IMR-90 (cell line): Measurements from ENCODE around the gene UVSSA. TPM values are rescaled to one million over a fixed set of nuclear protein-coding genes. Genes with fewer than 3 reads are reported as not detected.

ENCODE experiments used
- ATAC-seq: fragments of 200-7000 bp; cut with Tn5 transposase; 2 replicates; pipeline ENCODE4 v1.9.1; 2020; ENCODE audit warnings: low read depth, mild to moderate bottlenecking, moderate library complexity
- BruUV-seq: library from RNA; stranded (reverse); fragments of 400-500 nt; replicated peaks from 2 replicates; lab custom pipeline; 2021; lab: Mats Ljungman, UMichigan
- CTCF ChIA-PET: fragments of 300-600 bp; formaldehyde crosslinking; extraction: SDS; loops from one replicate; lab custom pipeline; 2021; ENCODE audit warnings: antibody characterized with exemption; lab: Yijun Ruan, JAX
- POLR2A ChIA-PET: fragments of 300-600 bp; sonication (Branson Sonifier 250); formaldehyde crosslinking; loops from one replicate; lab custom pipeline; 2022; ENCODE audit warnings: antibody characterized with exemption; ENCODE audit not compliant: unreplicated experiment; lab: Charles Lee
- DNase-seq: peaks from one replicate; pipeline ENCODE4 v3.0.0; 2013
- H2AFZ ChIP-seq: replicated peaks from 2 replicates; pipeline ENCODE3; 2013; ENCODE audit warnings: low read length, mild to moderate bottlenecking; ENCODE audit not compliant: poor library complexity
- H2AK5ac ChIP-seq: 2 replicates; pipeline ENCODE4 v1.6.1; 2013; ENCODE audit warnings: low read depth, low read length, inconsistent platforms
- H2AK9ac ChIP-seq: replicated peaks from 2 replicates; pipeline ENCODE3; 2013; ENCODE audit warnings: mild to moderate bottlenecking, low read depth, low read length, moderate library complexity; ENCODE audit not compliant: poor library complexity
- H2BK120ac ChIP-seq: 2 replicates; pipeline ENCODE4 v1.6.1; 2013; ENCODE audit warnings: low read depth, low read length, inconsistent platforms
- H2BK15ac ChIP-seq: 3 replicates; pipeline ENCODE4 v1.6.1; 2013; ENCODE audit warnings: low read depth, low read length, inconsistent platforms
- H2BK20ac ChIP-seq: 2 replicates; pipeline ENCODE4 v1.6.1; 2013; ENCODE audit warnings: low read depth, mild to moderate bottlenecking, inconsistent platforms, low read length, moderate library complexity
- H2BK5ac ChIP-seq: 2 replicates; pipeline ENCODE4 v1.6.1; 2013; ENCODE audit warnings: mild to moderate bottlenecking, low read depth, low read length, inconsistent platforms; ENCODE audit not compliant: poor library complexity, severe bottlenecking
- H3K14ac ChIP-seq: replicated peaks from 2 replicates; pipeline ENCODE4 v1.6.1; 2013; ENCODE audit warnings: low read depth, low read length, inconsistent platforms
- H3K18ac ChIP-seq: 2 replicates; pipeline ENCODE4 v1.6.1; 2013; ENCODE audit warnings: low read depth, low read length, control low read depth
- H3K23ac ChIP-seq: 2 replicates; pipeline ENCODE4 v1.6.1; 2013; ENCODE audit warnings: low read depth, low read length, inconsistent platforms
- H3K27ac ChIP-seq: 2 replicates; pipeline ENCODE4 v1.5.1; 2013; ENCODE audit warnings: mild to moderate bottlenecking, control low read depth, low read length; ENCODE audit not compliant: insufficient read depth
- H3K27me3 ChIP-seq: 2 replicates; pipeline ENCODE4 v1.6.1; 2013; ENCODE audit warnings: low read length; ENCODE audit not compliant: control insufficient read depth, insufficient read depth
- H3K36me3 ChIP-seq: 2 replicates; pipeline ENCODE4 v1.6.1; 2013; ENCODE audit warnings: low read length, mixed read lengths; ENCODE audit not compliant: control insufficient read depth, insufficient read depth
- H3K4ac ChIP-seq: 2 replicates; pipeline ENCODE4 v1.6.1; 2013; ENCODE audit warnings: low read depth, low read length, inconsistent platforms
- H3K4me1 ChIP-seq: 2 replicates; pipeline ENCODE4 v1.6.1; 2013; ENCODE audit warnings: low read length, mixed read lengths; ENCODE audit not compliant: control insufficient read depth, insufficient read depth
- H3K4me2 ChIP-seq: 2 replicates; pipeline ENCODE4 v1.6.1; 2013; ENCODE audit warnings: low read depth, mild to moderate bottlenecking, control low read depth, low read length, moderate library complexity
- H3K4me3 ChIP-seq: 2 replicates; pipeline ENCODE4 v1.5.1; 2013; ENCODE audit warnings: low read depth, mild to moderate bottlenecking, control low read depth, low read length, moderate library complexity; ENCODE audit not compliant: insufficient read depth
- H3K56ac ChIP-seq: 2 replicates; pipeline ENCODE4 v1.6.1; 2013; ENCODE audit warnings: low read length, inconsistent platforms; ENCODE audit not compliant: insufficient read depth; ENCODE audit errors: extremely low read depth
- H3K79me1 ChIP-seq, 2 experiments: 2 replicates each; pipeline ENCODE4 v1.6.1; 2013; ENCODE audit warnings: low read length in 2 of 2, inconsistent platforms in 1 of 2, low read depth in 1 of 2
- H3K9ac ChIP-seq: 2 replicates; pipeline ENCODE4 v1.6.1; 2013; ENCODE audit warnings: low read depth, low read length, control low read depth
- H3K9me1 ChIP-seq: 2 replicates; pipeline ENCODE4 v1.6.1; 2013; ENCODE audit warnings: low read length, inconsistent platforms; ENCODE audit not compliant: insufficient read depth
- H3K9me3 ChIP-seq: 2 replicates; pipeline ENCODE4 v1.6.1; 2013; ENCODE audit warnings: low read length; ENCODE audit not compliant: control insufficient read depth, insufficient read depth
- H4K20me1 ChIP-seq: 2 replicates; pipeline ENCODE4 v1.6.1; 2013; ENCODE audit warnings: low read length, inconsistent platforms; ENCODE audit not compliant: insufficient read depth
- H4K5ac ChIP-seq: 2 replicates; pipeline ENCODE4 v1.6.1; 2013; ENCODE audit warnings: mild to moderate bottlenecking, low read depth, low read length, control low read depth
- H4K8ac ChIP-seq, 2 experiments: 2 replicates each; pipeline ENCODE4 v1.6.1; 2013; ENCODE audit warnings: low read depth in 2 of 2, low read length in 2 of 2, control low read depth in 1 of 2, inconsistent platforms in 1 of 2
- H4K91ac ChIP-seq: 2 replicates; pipeline ENCODE4 v1.6.1; 2013; ENCODE audit warnings: low read depth, low read length, inconsistent platforms; ENCODE audit not compliant: insufficient read depth
- BHLHE40 ChIP-seq: fragments of 150-350 bp; IDR thresholded peaks from 2 replicates; pipeline ENCODE4 v1.6.1; 2016; ENCODE audit warnings: mild to moderate bottlenecking, low read depth, low read length
- ELK1 ChIP-seq: fragments of 150-350 bp; IDR thresholded peaks from 2 replicates; pipeline ENCODE4 v1.6.1; 2016; ENCODE audit warnings: low read depth, mild to moderate bottlenecking, low read length, moderate library complexity, borderline replicate concordance
- FOS ChIP-seq: fragments of 150-350 bp; IDR thresholded peaks from 2 replicates; pipeline ENCODE4 v1.6.1; 2016; ENCODE audit warnings: low read depth, low read length
- MAFK ChIP-seq: IDR thresholded peaks from 2 replicates; pipeline ENCODE4 v1.6.1; 2012; ENCODE audit warnings: low read depth, low read length, improper control_type of control experiment
- MAZ ChIP-seq: IDR thresholded peaks from 2 replicates; pipeline ENCODE4 v1.6.1; 2012; ENCODE audit warnings: low read depth, mild to moderate bottlenecking, low read length, improper control_type of control experiment, moderate library complexity, borderline replicate concordance
- MXI1 ChIP-seq: IDR thresholded peaks from 2 replicates; pipeline ENCODE4 v1.6.1; 2012; ENCODE audit warnings: low read depth, mild to moderate bottlenecking, low read length, moderate library complexity, borderline replicate concordance
- NFE2L2 ChIP-seq: fragments of 150-350 bp; IDR thresholded peaks from 2 replicates; pipeline ENCODE4 v1.6.1; 2016; ENCODE audit warnings: low read depth, mild to moderate bottlenecking, low read length
- POLR2A ChIP-seq: IDR thresholded peaks from 2 replicates; pipeline ENCODE4 v1.6.1; 2012; ENCODE audit warnings: mild to moderate bottlenecking, low read depth, low read length
- RAD21 ChIP-seq: IDR thresholded peaks from 2 replicates; pipeline ENCODE4 v1.6.1; 2012; ENCODE audit warnings: low read length, improper control_type of control experiment
- RCOR1 ChIP-seq: IDR thresholded peaks from 2 replicates; pipeline ENCODE4 v1.6.1; 2012; ENCODE audit warnings: mild to moderate bottlenecking, low read length, improper control_type of control experiment; ENCODE audit not compliant: insufficient replicate concordance
- RFX5 ChIP-seq: IDR thresholded peaks from 2 replicates; pipeline ENCODE4 v1.8.0; 2012; ENCODE audit warnings: low read depth, mild to moderate bottlenecking, low read length, moderate library complexity
- SMC3 ChIP-seq: fragments of 150-350 bp; IDR thresholded peaks from 2 replicates; pipeline ENCODE4 v1.6.1; 2016; ENCODE audit warnings: low read depth, mild to moderate bottlenecking, antibody characterized with exemption, low read length, moderate library complexity
- USF2 ChIP-seq: fragments of 150-350 bp; IDR thresholded peaks from 2 replicates; pipeline ENCODE4 v1.6.1; 2017; ENCODE audit warnings: mild to moderate bottlenecking, antibody characterized with exemption, low read length, low read depth
- WGBS, 2 experiments: methylation state at CpG; one replicate each; pipeline versions ENCODE4 v1.1.5 to v1.1.7; 2013; ENCODE audit warnings: missing lambda C conversion rate in 2 of 2; ENCODE audit not compliant: insufficient read length in 1 of 2; ENCODE audit errors: extremely low coverage in 2 of 2; 5-methylcytosine and 5-hydroxymethylcytosine counted together
- dilution Hi-C: fragments of 300-500 bp; cut with HindIII; formaldehyde crosslinking; loops from one replicate; pipeline ENCODE4 v1.14.3; 2018; ENCODE audit warnings: low sequenced_read_pairs; ENCODE audit not compliant: unreplicated experiment
- in situ Hi-C: fragments of 300-500 bp; cut with MboI; formaldehyde crosslinking; loops from 3 replicates; pipeline ENCODE4 v1.14.3; 2019; ENCODE audit warnings: low sequenced_read_pairs, inconsistent platforms, mixed read lengths
- intact Hi-C: fragments of 100-400 bp; cut with micrococcal nuclease; formaldehyde crosslinking; loops from 2 replicates; pipeline ENCODE4 v1.10.0; 2022
- polyA plus RNA-seq, 3 experiments: library from polyadenylated mRNA; depleted of rRNA; stranded (reverse); fragments of >200 nt; gene quantifications; 2 replicates each; pipeline ENCODE4 v1.2.3, GENCODE V29; 2012; ENCODE audit warnings: low replicate concordance in 1 of 3
- total RNA-seq: library from RNA; depleted of rRNA; stranded (reverse); fragments of >200 nt; gene quantifications from 2 replicates; pipeline ENCODE4 v1.2.3, GENCODE V29; 2012
- TF ChIP-seq, protein P1 (sequence below): conservative IDR thresholded peaks from 2 replicates; pipeline ENCODE4 v1.5.1; 2012; ENCODE audit warnings: mild to moderate bottlenecking, low read depth, low read length, improper control_type of control experiment

Gene UVSSA
- total and polyA plus RNA-seq, 2 of the 4 experiments (the other 2 are of a cell fraction) = 1.4 to 8.4 TPM

DNA sequence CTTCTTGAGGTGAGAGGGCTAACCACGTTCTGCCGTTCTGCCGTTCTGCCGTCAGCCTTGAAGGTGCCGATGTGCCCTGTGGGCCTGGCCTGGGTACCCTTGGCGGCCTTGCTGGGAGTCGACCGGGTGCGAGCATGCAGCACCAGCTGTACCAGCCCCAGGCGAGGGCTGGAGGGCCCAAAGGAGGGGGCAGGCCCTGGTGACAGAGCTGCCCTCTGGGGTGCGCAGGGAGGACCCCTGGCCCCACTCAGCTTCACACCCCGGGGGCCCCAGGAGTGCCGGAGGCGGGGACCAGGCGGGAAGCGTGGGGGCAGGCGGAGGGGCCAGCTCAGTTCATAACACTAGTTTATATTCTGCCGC lies 22.1 kb downstream of the UVSSA start:
- H3K4ac ChIP-seq = no peak overlapping the region
- ChIA-PET POLR2A (no interaction called here), CTCF (no interaction called here)
- no peak overlapping the region for H3K4me3 ChIP-seq
- H2BK20ac ChIP-seq = no peak overlapping the region
- H3K56ac ChIP-seq = no peak overlapping the region
- H2AFZ ChIP-seq = no peak overlapping the region
- H2AK9ac ChIP-seq = no peak overlapping the region
- H3K9ac ChIP-seq = no peak overlapping the region
- no peak overlapping the region for H2BK120ac ChIP-seq
- H3K4me1 ChIP-seq = no peaks in the 10 kb centered on the region
- 92% methylated on average over 6 of the region's 18 CpGs; no CpG with 5 or more reads in 1 of the 2 experiments for WGBS, 2 experiments
- DNase-seq = no peak
- no peak overlapping the region for H4K5ac ChIP-seq
- BruUV-seq = no TSS peak
- no peaks in the 10 kb centered on the region for H3K79me1 ChIP-seq
- no peaks in the 10 kb centered on the region; the same call in 1 of the 2 replicates for H3K9me1 ChIP-seq
- no peak overlapping the region for H2BK15ac ChIP-seq
- H2BK5ac ChIP-seq = no peak overlapping the region
- H4K20me1 ChIP-seq = no peaks in the 10 kb centered on the region
- H3K23ac ChIP-seq = no peak overlapping the region
- no peak overlapping the region for H3K4me2 ChIP-seq
- no peak overlapping the region for H3K18ac ChIP-seq
- H4K91ac ChIP-seq = no peak overlapping the region
- in situ Hi-C loops = no loop called here
- no peak overlapping the region for H4K8ac ChIP-seq
- no peaks in the 10 kb centered on the region for H3K27me3 ChIP-seq
- dilution Hi-C loops = no loop called here
- no peaks in the 10 kb centered on the region; the same call in 1 of the 2 replicates for H3K9me3 ChIP-seq
- H2AK5ac ChIP-seq = no peak overlapping the region
- no peak overlapping the region for H3K14ac ChIP-seq
- ATAC-seq = no peak
- TF ChIP-seq ELK1 = no peak
- TF ChIP-seq POLR2A = no peak
- no peak for TF ChIP-seq FOS
- TF ChIP-seq MAZ = no peak
- TF ChIP-seq SMC3 = no peak
- TF ChIP-seq BHLHE40 = no peak
- TF ChIP-seq RFX5 = no peak
- TF ChIP-seq MXI1 = no peak
- TF ChIP-seq RAD21 = no peak
- TF ChIP-seq, protein P1, sequence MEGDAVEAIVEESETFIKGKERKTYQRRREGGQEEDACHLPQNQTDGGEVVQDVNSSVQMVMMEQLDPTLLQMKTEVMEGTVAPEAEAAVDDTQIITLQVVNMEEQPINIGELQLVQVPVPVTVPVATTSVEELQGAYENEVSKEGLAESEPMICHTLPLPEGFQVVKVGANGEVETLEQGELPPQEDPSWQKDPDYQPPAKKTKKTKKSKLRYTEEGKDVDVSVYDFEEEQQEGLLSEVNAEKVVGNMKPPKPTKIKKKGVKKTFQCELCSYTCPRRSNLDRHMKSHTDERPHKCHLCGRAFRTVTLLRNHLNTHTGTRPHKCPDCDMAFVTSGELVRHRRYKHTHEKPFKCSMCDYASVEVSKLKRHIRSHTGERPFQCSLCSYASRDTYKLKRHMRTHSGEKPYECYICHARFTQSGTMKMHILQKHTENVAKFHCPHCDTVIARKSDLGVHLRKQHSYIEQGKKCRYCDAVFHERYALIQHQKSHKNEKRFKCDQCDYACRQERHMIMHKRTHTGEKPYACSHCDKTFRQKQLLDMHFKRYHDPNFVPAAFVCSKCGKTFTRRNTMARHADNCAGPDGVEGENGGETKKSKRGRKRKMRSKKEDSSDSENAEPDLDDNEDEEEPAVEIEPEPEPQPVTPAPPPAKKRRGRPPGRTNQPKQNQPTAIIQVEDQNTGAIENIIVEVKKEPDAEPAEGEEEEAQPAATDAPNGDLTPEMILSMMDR = no peak
- no peak for TF ChIP-seq MAFK
- no peak for TF ChIP-seq RCOR1
- TF ChIP-seq NFE2L2 = no peak
- TF ChIP-seq USF2 = no peak
- H3K36me3 ChIP-seq = peaks cover 23% of the 10 kb centered on the region
- H3K27ac ChIP-seq = no peak overlapping the region
- intact Hi-C loops = loop anchor here (10.0 kb wide), 1 partner anchor 356 kb away; the partner anchor contains the start of genes TACC3 and TMEM129
